Fibroblast of lung (primary cell): ENCODE measurements around the gene PRDM7. TPM values are rescaled to one million over a fixed set of nuclear protein-coding genes. Genes with fewer than 3 reads are reported as not detected.

Source experiments
- DNase-seq, 2 donors: peaks; one replicate each; pipeline versions ENCODE4 v3.0.0 to v3.0.0-alpha.2; 2010; ENCODE audit warnings: low read depth in 2 of 2
- H2AFZ ChIP-seq: 2 replicates; pipeline ENCODE4 v1.5.1; 2012; ENCODE audit warnings: low read length, control low read depth, inconsistent platforms
- H3K27ac ChIP-seq: 2 replicates; pipeline ENCODE4 v1.5.1; 2011; ENCODE audit warnings: low read length, control low read depth; ENCODE audit not compliant: insufficient read depth
- H3K27me3 ChIP-seq: 2 replicates; pipeline ENCODE4 v1.5.1; 2011; ENCODE audit warnings: mild to moderate bottlenecking, low read length; ENCODE audit not compliant: control insufficient read depth, insufficient read depth
- H3K36me3 ChIP-seq: 2 replicates; pipeline ENCODE4 v1.5.1; 2011; ENCODE audit warnings: low read length; ENCODE audit not compliant: control insufficient read depth, insufficient read depth
- H3K4me1 ChIP-seq: 2 replicates; pipeline ENCODE4 v1.5.1; 2011; ENCODE audit warnings: low read length; ENCODE audit not compliant: control insufficient read depth, insufficient read depth; ENCODE audit errors: extremely low read depth
- H3K4me2 ChIP-seq: 2 replicates; pipeline ENCODE4 v1.5.1; 2011; ENCODE audit warnings: low read length, control low read depth; ENCODE audit not compliant: insufficient read depth; ENCODE audit errors: extremely low read depth
- H3K4me3 ChIP-seq, 4 experiments: fragments of 200-600 bp in 1 of 4; sonication (generic) in 1 of 4; replicated peaks in 1 of 4; 2 replicates each; pipeline ENCODE4 v1.5.1; 2011 to 2016; ENCODE audit warnings: low read length in 4 of 4, low read depth in 3 of 4, mild to moderate bottlenecking in 3 of 4, control low read depth in 2 of 4, inconsistent platforms in 1 of 4, mixed read lengths in 1 of 4; ENCODE audit not compliant: insufficient read depth in 1 of 4; ENCODE audit errors: control extremely low read depth in 1 of 4
- H3K79me2 ChIP-seq: 2 replicates; pipeline ENCODE4 v1.5.1; 2012; ENCODE audit warnings: mild to moderate bottlenecking, low read length, inconsistent platforms; ENCODE audit not compliant: control insufficient read depth, insufficient read depth
- H3K9ac ChIP-seq: 2 replicates; pipeline ENCODE4 v1.5.1; 2011; ENCODE audit warnings: mild to moderate bottlenecking, low read length, control low read depth; ENCODE audit not compliant: insufficient read depth
- H3K9me3 ChIP-seq: 2 replicates; pipeline ENCODE4 v1.5.1; 2012; ENCODE audit warnings: low read depth, low read length; ENCODE audit not compliant: control insufficient read depth, insufficient read depth
- H4K20me1 ChIP-seq: 2 replicates; pipeline ENCODE4 v1.5.1; 2011; ENCODE audit warnings: low read length; ENCODE audit not compliant: control insufficient read depth, insufficient read depth; ENCODE audit errors: extremely low read depth
- EZH2 ChIP-seq: IDR thresholded peaks from 2 replicates; pipeline ENCODE4 v1.5.1; 2012; ENCODE audit warnings: low read length, control low read depth, mild to moderate bottlenecking; ENCODE audit errors: missing control alignments
- polyA plus RNA-seq, 2 donors: library from polyadenylated mRNA; depleted of rRNA in 1 of 2; stranded (reverse) in 1 of 2; unstranded in 1 of 2; fragments of >200 nt; gene quantifications; 2 replicates each; pipeline ENCODE4 v1.2.1, GENCODE V29; 2011 to 2012; ENCODE audit warnings: missing spikeins in 1 of 2
- total RNA-seq: library from RNA; depleted of rRNA; stranded (reverse); fragments of >200 nt; gene quantifications from 2 replicates; pipeline ENCODE4 v1.2.1, GENCODE V29; 2014
- TF ChIP-seq, protein P1 (sequence below), 2 donors: IDR thresholded peaks in 1 of 2; conservative IDR thresholded peaks in 1 of 2; 1 replicate in 1 of 2; 2 replicates in 1 of 2; pipeline ENCODE4 v1.5.1; 2011 to 2012; ENCODE audit warnings: low read length in 2 of 2, control low read depth in 1 of 2, inconsistent platforms in 1 of 2, low read depth in 1 of 2, mild to moderate bottlenecking in 1 of 2

Gene PRDM7
- total and polyA plus RNA-seq, 2 donors (not counting 1 experiment from before 2014, with no cell fraction given) = not detected

DNA sequence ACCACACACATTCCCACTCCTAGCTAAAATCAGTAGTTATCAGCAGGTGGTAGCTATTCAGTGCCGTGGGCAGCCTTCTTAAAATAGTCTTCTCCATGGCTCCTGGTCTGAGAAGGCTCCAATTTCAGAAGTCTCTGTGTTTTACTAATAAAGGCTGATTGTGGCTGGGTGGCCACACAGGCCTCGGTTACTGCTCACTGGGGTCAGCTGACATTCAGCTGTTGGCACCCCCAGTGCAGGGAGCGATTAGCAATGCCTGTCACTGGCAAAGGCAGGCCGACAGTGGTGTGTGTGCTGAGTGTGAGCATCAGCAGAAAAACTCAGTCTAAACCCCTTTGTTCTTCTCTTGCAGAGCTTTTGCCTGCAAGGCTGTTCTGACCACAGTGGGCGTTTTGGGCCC lies 41.2 kb downstream of the PRDM7 start:
- Histone ChIP-seq H3K4me1 (no peaks in the 10 kb centered on the region), H3K4me2 (no peak overlapping the region), H3K36me3 (peaks cover 20% of the 10 kb centered on the region), H3K27me3 (no peaks in the 10 kb centered on the region), H4K20me1 (peaks cover 4% of the 10 kb centered on the region), H3K4me3 (no peak overlapping the region), H3K27ac (no peak overlapping the region), H3K9ac (no peak overlapping the region), H3K79me2 (no peaks in the 10 kb centered on the region), H2AFZ (no peak overlapping the region), H3K9me3 (no peaks in the 10 kb centered on the region)
- TF ChIP-seq EZH2 = no peak
- TF ChIP-seq, protein P1, sequence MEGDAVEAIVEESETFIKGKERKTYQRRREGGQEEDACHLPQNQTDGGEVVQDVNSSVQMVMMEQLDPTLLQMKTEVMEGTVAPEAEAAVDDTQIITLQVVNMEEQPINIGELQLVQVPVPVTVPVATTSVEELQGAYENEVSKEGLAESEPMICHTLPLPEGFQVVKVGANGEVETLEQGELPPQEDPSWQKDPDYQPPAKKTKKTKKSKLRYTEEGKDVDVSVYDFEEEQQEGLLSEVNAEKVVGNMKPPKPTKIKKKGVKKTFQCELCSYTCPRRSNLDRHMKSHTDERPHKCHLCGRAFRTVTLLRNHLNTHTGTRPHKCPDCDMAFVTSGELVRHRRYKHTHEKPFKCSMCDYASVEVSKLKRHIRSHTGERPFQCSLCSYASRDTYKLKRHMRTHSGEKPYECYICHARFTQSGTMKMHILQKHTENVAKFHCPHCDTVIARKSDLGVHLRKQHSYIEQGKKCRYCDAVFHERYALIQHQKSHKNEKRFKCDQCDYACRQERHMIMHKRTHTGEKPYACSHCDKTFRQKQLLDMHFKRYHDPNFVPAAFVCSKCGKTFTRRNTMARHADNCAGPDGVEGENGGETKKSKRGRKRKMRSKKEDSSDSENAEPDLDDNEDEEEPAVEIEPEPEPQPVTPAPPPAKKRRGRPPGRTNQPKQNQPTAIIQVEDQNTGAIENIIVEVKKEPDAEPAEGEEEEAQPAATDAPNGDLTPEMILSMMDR (conservative IDR thresholded peaks at IDR 0.05 in 1 of 2, IDR thresholded peaks at IDR 0.05 in 1 of 2; ENCODE audit: low read depth in 1 of 2, low read length in 2 of 2) = no peak
- DNase-seq = peak in 1 of 2 donors; percentile 30

- peaks cover 4% of the 10 kb centered on the region for H4K20me1 ChIP-seq
- H3K9ac ChIP-seq = no peak overlapping the region
- H3K4me3 ChIP-seq = no peak overlapping the region
- TF ChIP-seq, protein P1 (conservative IDR thresholded peaks at IDR 0.05 in 1 of 2, IDR thresholded peaks at IDR 0.05 in 1 of 2; ENCODE audit: low read depth in 1 of 2, low read length in 2 of 2) = no peak
- no peak for TF ChIP-seq EZH2
- DNase-seq = no peak
- no peak overlapping the region for H2AFZ ChIP-seq
- H3K9me3 ChIP-seq = no peaks in the 10 kb centered on the region
- H3K79me2 ChIP-seq = no peaks in the 10 kb centered on the region
- no peaks in the 10 kb centered on the region for H3K27me3 ChIP-seq
- H3K4me1 ChIP-seq = no peaks in the 10 kb centered on the region
- peaks cover 15% of the 10 kb centered on the region for H3K36me3 ChIP-seq
- H3K4me2 ChIP-seq = no peak overlapping the region
- no peak overlapping the region for H3K27ac ChIP-seq
Measured at GRCh38 chr16:90034504-90034903, 42.6 kb downstream of the PRDM7 start.

GRCh38 chr16:90033387-90033786 lies 43.7 kb downstream of the PRDM7 start:
- H3K4me3 ChIP-seq = no peak overlapping the region
- no peak overlapping the region for H2AFZ ChIP-seq
- H3K4me1 ChIP-seq = no peaks in the 10 kb centered on the region
- H3K9me3 ChIP-seq = no peaks in the 10 kb centered on the region
- DNase-seq = no peak
- peaks cover 14% of the 10 kb centered on the region for H3K36me3 ChIP-seq
- H3K79me2 ChIP-seq = no peaks in the 10 kb centered on the region
- no peaks in the 10 kb centered on the region for H3K27me3 ChIP-seq
- no peak overlapping the region for H3K4me2 ChIP-seq
- no peak for TF ChIP-seq EZH2
- TF ChIP-seq, protein P1 (conservative IDR thresholded peaks at IDR 0.05 in 1 of 2, IDR thresholded peaks at IDR 0.05 in 1 of 2; ENCODE audit: low read depth in 1 of 2, low read length in 2 of 2) = no peak
- H3K9ac ChIP-seq = no peak overlapping the region
- peaks cover 4% of the 10 kb centered on the region for H4K20me1 ChIP-seq
- H3K27ac ChIP-seq = no peak overlapping the region
